ENCODE measurements around the gene WNT9B.
A peak's percentile ranks its signal among the peaks of the same experiment; 100 is the strongest.
"Not testable (repeated sequence)": the region's sequence is repeated elsewhere in the genome, so short reads cannot be mapped to it uniquely, and the experiment has no call there.

WNT9B gene

DNA sequence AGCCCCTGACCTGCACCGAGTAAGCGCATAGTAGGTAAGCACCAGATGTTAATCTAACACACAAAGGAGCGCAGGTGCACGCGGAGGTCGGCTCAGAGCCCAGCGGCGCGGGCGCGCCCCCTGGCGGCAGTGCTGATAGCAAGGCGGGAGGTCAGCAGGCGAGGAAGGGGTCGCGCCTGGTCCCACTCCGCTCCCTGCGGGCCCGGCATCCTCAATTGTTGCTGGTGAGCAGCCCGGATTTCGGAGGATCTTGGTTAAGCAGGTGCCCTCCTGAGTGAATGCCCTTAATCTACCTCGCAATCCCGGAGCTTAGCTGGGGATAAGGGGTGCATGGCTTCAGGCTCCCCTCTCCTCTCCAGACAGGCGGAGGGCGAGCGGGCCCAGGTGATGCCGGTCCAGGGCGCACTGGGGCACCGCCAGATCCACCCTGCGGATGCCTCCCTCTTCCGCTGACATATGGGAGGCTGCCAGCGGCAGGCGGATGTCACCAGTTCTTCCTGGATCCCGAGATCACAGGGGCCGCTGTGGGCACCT lies 28.9 kb upstream of the WNT9B start:
- no peak for DNase-seq

DNA sequence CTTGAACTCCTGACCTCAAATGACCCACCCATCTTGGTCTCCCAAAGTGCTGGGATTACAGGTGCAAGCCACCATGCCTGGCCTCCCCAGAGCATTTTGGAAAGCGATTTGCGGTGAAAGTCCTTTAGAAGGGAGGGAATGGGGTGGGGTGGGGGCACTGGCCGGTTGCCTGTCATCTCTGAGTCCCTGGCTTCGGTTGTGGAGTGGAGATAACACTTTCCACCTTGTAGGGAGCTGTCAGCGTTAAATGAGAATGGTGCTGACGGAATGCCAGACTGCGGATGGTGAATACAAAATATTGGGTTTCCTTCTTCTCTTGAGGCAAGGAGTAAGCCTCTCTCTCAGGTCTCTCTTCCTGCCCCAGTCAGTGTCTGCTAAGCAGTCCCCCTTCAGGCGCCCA lies 27.7 kb upstream of the WNT9B start:
- no peak for DNase-seq

GRCh38 chr17:46826116-46826515 lies 25.3 kb upstream of the WNT9B start:
- DNase-seq: no peak

- DNase-seq: no peak
These were observed 24.1 kb upstream of the WNT9B start for GRCh38 chr17:46827274-46827673.

DNA sequence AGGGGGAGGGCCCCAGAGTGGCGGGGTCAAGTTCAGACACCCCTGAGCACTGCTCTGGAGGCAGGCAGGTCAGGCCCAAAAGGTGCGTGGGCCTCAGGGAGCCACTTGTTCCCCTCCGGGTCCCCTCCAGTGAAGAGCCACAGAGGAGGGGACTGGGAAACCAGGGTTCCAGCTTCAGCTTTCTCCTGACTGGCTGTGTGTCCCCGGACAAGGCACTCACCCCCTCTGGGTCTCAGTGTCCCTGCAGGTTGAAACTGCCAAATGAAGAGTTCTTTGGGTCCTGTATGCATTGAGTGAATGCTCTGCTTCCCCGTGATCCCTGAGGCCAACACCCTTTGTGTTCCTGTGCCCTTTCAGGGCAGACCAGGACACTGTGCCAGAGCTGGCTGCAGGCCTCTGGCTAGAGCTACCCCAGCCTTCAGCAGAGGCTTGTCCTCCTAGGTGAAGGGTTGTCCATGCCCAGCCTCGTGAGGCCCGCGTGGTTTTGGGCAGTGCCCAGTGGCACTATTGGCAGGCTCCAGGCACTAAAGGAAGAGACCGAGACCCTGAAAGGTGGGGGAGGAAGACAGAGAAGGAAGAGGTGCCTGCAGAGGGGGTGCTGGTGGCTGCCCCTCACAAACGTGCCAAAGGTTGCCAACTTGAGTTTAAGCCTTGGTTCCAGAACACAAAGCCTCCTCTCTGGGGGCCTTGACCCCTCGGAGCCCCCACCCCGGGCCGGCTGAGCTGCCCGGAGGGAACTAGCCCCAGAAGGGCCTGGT lies 19.6 kb upstream of the WNT9B start:
- DNase-seq: no peak

GRCh38 chr17:46832331-46832821 lies 19.0 kb upstream of the WNT9B start:
- DNase-seq: no peak

- peak in 1 of 2 experiments; percentile 27 for DNase-seq
These were observed 18.2 kb upstream of the WNT9B start for GRCh38 chr17:46832945-46833839.

GRCh38 chr17:46833840-46834208 lies 17.6 kb upstream of the WNT9B start:
- no peak for DNase-seq

DNA sequence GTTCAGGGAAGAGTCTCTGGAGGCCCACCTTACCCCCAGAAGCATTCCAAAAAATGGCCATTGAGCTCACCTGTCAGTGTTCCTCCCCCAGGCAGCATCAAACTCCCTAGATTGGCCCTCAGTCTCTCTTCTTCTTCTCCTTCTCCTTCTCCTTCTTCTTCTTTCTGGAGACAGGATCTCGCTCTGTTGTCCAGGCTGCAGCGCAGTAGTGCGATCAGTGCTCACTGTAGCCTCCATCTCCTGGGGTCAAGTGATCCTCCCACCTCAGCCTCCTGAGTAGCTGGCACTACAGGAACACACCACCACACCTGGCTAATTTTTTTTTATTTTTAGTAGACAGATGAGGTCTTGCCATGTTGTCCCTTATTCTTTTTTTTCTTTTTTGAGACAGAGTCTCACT lies 16.5 kb upstream of the WNT9B start:
- no peak for DNase-seq

DNA sequence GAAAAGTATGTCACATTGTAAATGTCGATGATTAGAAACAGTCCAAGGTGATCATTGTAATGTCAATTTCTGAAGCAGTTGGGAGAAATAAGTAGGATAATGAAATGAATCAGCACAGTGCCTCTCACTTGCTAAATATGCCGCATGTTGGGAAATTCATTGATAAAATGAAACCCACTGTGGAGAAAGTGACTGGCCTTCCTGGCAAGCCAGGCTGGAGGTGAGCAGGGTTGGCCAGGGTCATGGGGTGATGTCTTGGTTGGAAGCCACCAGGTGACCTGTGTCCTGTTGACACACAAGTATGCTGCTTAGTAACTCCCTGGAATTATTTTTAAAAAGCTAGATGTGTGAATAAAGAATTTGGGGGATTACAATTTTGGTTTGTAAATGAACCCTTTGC lies 14.9 kb upstream of the WNT9B start:
- DNase-seq: no peak

DNA sequence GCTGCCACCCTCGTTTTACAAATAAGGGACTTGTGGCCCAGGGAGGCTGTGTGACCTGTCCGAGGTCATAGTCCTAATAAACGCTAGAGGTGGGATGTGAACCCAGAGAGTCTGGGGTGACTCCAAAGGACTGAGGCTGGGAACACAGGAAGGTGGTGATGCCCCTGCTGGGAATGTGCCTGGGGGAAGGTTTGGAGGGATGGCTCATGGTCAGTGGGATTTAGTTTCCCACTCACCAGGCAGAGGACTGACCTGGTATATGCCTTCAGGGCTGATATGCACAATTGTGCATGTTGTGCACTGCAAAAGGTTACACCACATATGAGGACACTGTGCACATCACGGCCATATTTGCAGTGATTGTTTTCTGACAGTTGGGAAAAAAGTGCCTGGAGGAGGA lies 13.9 kb upstream of the WNT9B start:
- DNase-seq: no peak

GRCh38 chr17:46839211-46839610 lies 12.2 kb upstream of the WNT9B start:
- no peak for DNase-seq

- not testable (repeated sequence) for DNase-seq
These were observed 10.8 kb upstream of the WNT9B start for GRCh38 chr17:46840596-46840995.

- DNase-seq: no peak
These were observed 9.6 kb upstream of the WNT9B start for GRCh38 chr17:46841561-46842379.

DNA sequence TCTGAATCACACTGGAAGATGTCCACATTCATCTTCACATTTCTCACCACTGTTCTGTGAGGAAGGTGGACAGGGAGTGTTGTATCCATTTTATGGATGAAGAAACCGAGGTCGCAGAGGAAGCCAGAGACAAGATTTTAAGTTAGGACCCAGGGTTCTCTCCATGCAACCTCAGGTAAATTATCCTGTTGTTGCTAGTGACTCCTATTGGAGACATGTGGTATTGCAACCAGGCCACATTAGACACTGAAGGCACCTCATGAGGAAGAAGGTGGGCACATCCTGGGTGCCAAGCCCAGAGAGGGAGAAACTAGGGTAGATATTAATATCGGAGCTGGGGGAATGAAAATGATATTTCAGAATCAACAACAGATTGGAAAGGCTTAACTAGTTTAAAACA lies 8.5 kb upstream of the WNT9B start:
- no peak for DNase-seq

DNA sequence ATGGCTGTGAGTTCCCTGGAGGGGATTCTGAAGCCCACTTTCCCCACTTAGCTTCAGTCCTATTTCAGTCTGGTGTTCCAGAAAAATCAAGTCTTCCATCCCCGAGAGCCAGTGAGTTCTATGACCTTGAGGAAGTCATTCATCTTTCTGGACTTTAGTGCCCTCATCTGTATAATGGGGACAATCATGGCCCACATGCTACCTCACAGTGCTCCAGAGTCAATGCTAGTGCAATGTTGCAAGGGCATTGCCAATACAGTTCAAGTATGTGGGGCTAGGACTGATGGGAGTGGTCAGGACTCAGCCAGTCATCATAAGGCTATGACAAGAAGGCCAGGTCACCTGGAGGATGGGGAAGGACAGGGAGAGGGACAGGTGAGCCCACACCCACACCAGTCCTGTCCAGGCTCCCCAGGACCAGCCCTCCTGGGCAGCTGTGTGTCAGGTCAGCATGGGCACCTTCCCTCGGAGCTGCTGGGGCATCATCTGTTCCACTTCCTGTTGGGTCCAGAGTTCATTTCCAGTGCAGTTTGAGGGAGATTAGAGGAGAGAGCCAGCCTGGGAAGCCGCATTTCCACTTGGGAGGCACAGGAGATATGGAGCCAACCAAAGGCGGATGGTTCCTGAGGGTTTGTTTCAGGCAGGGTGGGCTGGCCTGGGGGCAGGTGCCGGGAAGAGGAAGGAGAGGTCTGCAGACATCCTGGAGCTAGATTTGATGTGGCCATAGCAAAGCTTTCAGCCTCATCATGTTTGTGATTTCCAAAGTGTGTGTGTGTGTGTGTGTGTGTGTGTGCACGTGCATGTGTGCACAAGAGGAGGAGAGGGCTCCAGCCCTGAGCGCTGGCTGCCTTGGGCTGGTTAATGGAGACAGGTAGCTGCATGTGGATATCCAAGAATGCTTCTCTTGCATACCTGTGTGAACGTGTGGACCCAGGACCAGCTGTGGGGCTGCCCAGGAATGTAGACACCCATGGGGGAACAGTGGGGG lies 3.9 kb upstream of the WNT9B start:
- DNase-seq: no peak

DNA sequence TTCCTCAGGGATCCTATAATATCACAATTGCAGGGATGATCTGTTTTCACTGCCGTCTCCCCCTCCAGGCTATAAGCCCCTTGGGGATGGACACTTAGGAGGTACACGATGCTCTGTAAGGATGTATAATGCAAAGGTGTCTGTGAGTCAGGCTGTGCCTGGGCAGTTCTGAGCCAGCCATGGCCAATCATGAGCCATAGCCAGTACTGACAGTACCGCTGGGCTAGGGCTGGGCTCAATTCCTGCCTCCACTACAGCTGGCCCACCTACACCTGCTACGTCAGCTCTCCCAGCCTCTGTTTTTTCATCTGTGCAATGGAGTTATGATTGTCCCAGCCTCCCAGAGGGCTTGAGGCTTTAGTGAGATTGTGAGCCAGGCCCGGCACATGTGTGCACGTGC lies 2.8 kb upstream of the WNT9B start:
- no peak for DNase-seq

- DNase-seq: no peak
These were observed 725 bp upstream of the WNT9B start for GRCh38 chr17:46850688-46851028.

DNA sequence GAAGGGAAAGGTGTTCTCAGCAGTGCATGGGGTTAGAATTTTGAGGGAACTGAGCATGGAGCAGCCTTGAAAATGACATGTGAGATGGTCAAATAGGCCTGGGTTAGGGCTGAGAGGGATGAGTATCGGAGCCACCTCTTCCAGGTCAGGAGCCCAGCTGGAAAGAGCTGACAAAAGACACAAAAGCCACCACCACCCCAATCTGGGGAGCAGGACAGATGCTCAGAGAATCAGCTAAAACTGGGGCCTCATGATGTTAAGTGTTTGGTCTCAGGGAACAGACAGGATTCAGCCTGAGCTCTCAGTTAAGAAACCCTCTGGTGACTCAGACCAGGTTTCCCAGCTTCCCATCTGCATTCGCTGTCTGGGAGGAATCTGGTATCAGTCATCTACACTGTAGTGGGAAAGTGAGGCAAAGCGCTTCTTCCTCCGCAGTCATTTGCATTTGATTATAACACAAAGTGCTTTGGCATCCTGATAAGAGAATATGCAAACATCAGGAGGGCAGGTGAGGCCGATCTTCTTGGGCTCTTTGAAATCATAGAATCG lies 2.6 kb downstream of the WNT9B start:
- DNase-seq: no peak

DNA sequence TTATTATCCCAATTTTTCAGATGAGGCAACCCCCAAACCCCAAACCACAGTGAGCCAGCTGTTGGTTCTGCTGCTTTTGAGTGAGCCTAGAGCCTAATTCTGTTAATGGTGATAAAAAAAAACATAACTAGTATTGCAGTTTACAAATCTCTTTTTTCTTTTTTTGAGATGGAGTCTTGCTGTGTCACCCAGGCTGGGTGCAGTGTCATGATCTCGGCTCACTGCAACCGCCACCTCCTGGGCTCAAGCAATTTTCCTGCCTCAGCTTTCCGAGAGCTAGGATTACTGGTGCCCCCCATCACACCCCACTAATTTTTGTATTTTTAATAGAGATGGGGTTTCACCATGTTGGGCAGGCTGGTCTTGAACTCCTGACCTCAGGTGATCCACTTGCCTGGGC lies 3.1 kb downstream of the WNT9B start:
- DNase-seq: no peak

GRCh38 chr17:46854948-46855347 lies 3.6 kb downstream of the WNT9B start:
- DNase-seq: no peak

DNA sequence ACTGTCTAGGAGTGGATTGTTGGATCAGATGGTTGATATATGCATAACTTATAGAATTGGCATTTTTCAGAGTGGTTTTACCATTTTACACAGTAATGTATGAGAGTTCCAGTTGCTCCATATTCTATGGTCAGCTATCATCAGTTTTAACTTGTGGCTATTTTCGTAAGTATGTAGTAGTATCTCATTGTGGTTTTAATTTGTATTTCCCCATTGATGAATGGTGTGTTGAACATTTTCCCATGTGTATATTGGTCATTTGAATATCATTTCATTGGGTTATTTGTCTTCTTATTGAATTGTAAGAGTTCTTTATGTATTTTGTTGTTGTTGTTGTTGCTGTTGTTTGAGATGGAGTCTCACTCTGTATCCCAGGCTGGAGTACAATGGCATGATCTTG lies 6.2 kb downstream of the WNT9B start:
- no peak for DNase-seq

All from NCI-H2081 (cell line).